NCI-H1105 treated with DMSO at 0.1 percent for 48 hours (cell line): ENCODE measurements around the gene WLS.

ENCODE experiments used
- DNase-seq: peaks from one replicate; lab custom pipeline; 2025; lab: John Stamatoyannopoulos, UW

The WLS gene

DNA sequence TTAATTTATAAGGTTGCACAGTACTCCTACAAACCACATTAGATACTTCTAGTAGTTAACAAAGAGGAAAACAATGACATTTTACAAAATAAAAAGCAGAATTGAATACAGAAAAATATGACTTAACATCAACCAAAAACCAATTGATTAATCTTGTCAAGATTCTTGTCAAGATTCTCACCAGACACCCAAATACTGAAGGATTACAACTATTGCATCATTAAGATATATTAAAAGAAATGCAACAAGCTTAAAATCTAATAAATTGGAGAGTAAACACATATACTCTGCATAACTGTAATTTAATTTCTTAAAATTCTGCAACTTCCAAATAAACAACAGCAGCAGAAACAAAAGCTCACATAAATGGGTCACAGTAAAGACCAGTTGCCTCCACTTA, 4.7 kb downstream of the WLS start:
- no peak for DNase-seq

DNA sequence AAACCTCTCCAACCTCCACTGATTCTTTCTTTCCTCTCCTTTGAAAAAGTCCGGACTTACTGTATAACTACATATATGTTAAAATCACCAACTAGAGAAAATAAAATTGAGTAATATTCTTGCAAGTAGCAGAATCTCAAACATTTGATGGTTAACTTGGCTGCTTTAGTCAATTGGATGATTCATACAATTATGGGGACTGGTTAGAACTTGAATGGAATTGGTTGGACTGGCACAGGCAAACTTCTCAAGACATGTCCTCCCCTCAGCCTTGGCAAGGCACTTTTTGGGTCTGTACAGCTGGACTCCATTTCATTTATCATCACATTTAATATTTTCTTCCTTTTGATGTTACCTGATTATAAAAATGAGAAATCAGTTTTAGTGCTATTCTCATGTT, 6.5 kb downstream of the WLS start:
- DNase-seq, result no peak

DNA sequence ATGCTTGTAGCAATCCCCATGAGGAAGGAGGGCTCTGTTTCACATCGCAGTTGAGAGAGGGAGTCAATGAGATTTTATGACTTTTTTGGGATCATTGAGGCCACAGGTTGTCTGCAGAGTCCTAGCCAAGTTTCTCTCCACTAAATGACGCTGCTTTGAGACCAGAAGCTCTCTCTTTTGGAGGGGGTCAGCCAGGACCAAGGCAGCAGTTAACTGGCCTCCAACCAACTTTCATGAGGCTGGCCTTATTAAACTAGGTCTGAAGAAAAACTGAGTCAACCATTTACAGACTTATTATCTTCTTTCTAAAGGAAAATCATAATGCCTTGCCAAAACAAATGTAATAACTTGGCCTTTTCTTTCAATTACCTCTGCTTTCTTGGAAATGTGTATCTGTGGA, 8.6 kb downstream of the WLS start:
- no peak for DNase-seq

DNA sequence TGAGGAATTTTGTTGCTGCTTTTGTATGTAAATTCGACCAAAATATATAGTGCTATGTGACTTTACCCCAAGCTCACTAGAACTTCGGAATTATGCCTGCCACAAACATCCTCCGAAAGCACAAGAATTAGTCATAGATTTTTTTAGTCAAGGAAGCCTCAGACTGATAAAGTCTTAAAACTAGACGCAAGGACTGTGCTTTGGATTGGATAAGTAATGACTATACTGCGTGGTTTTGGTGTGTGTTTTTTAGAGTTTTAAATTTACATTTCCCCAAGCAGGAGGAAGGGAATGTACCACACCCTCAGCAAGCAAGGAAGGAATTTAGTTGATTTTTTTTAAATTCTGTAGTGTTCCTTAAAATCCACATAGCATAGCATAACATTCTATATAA, 10.3 kb downstream of the WLS start:
- DNase-seq, result no peak

DNA sequence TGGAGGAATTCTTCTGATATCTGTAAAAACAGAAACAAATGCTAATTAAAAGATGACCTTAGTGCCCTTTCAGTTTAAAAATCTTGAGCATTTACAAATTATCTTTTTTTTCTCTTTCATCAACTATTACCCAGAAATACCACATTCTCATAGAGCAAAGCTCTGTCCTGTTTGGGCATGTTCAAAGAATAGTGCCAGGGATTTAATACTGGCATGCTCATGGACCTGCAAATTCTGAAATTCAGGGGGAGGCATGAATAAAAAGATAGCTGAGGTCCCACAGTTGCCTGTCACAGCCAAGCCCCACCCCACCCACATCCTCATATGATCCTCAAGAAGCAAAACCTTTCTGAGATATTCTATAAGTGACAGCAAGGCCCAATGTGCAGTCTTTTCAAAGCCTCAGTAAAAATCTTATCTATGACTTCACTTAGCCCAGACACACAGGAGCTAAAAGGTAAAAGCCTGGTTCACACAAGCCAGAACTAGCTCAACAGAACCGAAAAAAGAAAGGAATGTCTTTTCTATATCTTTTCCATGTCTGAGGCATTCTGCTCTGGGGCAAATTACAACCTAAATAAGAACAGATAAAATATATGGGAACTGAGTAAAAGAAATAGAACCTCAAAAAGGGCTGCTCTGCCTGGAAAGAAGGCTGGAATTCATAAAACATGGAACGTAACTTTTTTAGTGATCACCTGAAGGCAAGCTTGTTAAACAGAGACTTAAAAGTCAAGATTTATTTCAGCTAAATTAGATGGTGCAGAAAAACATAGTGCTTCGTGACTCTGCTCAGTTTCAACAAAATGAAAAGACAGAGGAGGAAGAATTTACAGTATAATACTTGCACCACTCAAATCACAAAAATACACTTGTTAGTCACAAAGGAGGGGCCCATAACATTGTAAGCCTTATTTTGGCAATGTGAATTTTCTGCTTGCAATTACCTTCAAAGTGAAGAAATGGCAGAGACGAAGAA, 11.0 kb downstream of the WLS start:
- DNase-seq, result no peak

DNA sequence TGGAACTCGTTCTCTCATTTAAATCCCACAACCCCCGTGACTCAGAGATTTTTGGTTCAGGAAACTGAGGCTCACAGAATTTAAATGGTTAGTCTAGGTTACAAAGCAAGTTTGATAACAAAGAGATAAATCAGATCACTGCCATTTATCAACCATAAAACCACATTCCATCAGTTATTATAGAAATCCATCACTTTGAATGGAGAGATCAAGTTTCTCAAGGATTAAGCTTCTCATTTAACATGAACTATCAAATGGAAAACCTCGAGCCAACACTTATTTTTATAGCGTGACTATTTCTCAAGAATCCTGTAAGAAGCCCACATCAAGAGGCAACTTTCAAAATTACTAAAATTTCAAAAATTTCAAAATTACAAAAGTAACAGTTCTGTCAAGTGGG, 11.9 kb downstream of the WLS start:
- no peak for DNase-seq

DNA sequence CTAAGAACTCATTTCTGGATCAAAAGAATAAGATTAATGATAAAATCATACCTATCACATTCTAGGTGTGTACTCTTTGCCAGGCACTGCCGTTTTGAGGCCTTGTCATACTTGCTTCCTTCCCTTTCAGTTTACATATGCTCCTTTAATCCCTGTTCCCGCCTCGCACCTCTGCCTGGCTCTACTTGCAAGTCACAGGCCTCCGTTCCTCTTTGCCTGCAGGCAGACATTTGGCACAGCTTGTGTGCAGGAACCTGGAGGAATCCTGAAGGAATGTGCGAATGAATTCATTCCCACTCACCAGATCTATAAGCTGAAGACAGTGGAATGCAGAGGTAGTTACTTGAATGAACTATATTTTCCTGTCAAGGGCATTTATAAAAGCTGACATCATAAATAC, 13.8 kb downstream of the WLS start:
- DNase-seq, result no peak

DNA sequence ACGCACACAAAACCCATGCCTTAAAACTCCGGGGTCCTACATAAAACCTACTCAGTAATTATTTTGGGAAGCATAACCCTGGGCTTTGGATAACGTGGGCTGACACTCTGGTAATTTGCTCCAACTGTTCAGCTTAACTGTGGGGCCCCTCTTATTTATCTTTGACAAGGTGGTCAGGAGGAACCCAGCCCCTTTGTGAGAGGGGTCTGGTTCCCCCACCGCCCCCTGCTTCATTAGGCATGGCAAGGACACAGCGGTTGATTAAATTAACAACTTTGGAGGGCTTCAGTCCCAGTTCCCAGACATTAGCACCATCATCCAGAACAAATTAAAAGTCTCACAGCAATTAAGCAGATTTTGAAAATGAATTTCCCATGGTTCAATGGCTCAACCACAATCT, 14.7 kb downstream of the WLS start:
- DNase-seq, result no peak

DNA sequence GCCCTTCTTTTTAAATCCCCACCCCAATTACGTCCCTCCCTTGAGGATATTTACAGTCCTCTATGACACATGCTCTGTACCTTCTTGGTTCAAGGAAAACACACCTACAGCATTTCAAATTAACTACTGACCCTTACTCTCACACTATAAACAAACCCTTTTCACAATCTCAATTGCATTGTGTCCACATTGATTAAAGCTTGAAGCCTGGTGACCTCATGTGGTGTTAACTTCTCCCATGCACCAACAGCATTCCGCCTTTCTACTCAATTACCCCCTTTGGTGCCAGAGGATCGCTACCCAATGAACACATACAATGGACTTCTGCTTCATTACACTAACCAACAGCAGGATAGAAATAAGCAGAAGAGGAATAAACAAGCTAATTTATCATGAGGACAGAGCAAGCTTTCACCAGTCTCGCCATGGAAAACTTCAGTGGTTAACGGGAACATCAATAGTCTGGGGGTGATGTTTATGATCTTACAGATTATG, 15.2 kb downstream of the WLS start:
- DNase-seq, result no peak

DNA sequence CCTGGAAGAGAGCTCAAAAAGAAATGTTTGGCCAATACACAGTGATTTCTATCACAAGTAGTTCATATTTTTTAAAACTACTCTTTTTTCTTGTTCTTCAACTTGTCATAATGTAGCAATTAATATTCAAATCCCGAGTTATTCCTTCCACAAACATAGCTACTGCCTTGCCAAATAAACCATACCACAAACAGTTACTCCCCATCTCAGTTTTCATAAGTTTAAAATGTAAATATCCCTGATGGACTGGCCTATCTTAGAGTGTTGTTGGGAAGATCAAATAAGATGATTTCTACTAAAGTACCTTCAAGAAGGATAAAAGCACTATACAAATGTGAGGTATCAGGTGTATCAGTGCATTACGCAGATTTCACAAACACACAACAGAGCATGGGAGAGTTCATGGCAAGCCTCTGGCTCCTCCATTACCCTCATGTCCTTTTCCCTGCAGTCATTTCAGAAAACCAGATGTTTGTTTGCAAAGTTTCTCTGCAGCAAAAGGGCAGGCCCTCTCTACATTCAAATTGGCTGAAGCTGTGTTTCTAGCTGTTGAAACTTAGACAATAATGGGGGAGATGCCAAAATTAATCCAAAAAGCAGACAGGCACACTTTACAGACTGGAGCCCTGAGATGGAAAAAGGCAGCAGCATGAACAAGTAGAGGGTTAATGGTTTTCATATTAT, 16.1 kb downstream of the WLS start:
- DNase-seq, result no peak

DNA sequence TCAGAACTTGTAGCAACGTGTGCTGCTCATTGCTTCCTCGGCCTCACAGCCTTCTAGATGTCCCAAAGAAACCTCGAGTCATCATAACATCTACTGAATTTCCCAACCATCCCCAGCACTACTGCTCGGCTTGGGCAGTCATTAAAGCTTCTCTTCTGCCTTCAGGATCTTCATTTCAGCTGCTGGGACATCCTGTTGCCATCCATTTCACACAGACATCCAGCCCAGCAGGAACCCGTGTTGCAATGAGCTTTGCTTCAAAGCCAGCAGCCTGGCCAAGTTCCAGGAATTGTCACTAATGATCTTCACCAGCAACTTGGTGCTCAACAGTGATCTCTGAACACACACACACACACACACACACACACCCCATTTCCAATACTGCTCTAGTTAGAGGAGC, 18.5 kb downstream of the WLS start:
- peak; percentile 25 for DNase-seq

DNA sequence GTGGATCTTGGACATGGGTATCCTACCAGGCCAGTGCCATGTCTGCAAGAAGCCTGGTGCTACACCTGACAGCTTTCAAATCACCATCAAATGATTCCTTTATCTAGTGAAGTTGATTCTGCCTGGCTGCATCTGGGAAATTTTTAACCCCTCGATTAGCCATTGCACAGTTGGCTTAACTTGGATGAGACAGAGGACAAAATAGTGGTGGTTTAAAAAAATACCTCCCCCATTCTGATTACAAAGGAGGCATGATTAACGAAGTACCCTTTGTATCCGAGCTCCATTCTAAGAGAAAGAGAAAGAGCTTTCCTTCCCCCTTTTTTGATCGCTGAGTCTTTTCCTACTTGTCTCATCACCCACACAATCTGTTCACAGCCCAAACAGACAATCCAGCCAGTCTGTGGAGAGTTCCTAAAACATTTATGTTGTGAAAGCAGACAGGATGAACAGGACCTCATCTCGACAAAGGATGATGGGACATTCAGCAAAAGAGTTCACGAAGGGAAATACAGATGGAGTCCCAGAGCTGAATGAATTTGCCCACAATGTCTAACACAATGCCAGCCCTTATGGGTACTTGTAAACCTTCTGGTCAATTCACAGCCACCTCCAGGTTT, 20.5 kb downstream of the WLS start:
- DNase-seq, result no peak

DNA sequence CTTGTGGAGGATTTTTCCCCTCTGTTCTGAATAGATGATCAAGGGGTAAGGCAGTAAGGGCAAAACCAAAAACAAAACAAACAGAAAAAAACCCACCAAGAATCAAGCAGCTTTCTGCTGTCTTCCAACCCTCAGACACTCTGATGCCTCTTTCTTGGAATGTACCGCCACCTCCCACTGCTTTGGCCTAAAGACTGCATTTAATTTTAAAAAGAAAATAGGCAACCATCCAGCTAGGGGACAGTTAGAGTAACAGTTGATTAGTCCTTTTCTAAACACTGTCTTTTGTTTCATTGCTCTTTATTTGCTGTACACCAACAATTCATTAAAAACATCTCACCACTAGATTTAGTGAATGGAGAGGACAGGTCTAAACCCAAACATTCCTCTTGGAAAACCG, 21.5 kb downstream of the WLS start:
- no peak for DNase-seq

DNA sequence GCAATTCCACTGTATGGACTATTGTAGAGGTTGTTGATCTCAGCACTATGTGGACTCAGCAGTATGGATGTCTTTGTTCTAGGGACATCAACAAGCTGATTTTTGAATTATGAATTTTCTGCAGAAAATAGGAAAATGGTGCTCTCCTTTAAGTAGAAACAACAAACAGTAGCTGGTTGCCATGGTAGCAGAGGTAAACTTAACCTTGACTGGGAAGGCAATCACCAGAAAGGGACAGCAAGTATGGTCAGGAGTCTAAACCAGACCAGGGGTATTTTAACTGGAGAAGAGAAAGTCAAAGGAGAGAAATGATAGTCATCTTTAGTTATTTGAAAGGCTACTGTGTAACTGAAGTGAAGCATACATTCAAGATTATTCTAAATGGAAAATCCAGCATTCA, 22.3 kb downstream of the WLS start:
- DNase-seq, result no peak

DNA sequence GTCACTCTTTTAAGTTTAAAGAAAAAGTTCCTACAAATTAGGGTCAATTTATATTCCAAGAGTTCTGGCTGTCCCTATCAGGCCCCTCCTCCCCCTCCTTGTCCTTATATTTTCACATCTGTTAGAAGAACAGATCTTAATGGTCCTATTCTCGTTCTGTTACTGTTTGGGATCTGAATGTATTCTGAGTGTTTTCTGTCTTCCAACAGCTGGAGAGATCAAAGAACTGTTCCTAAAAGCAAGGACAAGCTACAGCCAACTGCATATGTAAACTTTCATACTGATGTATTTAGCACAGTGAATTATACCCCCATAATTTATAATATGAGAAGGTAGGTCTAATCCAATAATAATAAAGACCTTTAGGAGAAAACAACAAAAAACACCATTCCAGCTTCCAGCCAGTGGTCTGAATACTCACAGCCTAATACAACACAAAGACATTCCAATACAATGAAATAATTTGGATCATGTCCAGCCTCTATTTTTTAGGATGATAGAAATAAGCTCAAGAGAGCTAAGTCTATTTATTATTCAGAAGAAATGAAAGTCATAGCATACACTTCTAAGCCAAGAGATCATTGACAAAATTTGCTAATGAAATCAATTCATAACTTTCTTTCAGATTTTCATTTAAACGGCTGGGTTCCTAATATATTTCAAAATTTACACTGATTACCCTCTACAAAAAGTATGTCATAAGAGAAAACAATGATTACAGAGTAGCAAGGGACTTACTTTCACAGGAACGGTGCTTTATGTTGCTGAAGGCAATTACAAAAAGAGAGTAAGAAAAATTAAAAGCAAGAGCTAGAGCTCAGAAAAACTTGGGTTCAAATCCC, 25.3 kb downstream of the WLS start:
- DNase-seq, result no peak

DNA sequence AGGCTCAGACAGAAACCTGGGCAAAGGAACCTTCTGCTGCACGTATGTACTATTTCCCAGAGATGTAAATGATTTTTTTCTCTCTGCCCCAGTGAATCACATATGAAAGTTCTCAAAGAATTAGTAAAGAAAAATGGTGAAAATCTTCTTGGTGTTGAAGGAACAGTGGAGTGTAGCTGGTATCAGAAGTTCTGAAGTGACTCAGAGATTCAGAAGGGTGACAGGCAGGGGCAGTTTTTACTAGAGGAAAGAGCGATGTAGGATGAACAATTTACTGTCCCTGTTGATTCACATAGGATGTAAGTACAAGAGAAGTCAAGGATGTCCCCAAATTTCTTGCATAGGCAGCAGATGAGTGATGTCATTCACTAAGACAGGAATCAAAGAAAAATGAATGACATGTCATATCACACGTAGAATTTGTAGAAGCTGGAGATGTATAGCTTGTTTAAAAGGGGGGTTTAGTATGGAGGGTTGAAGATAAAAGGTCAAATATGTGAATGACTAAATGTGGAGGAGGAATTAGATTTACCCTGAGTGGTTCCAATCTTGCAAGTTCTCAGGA, 26.4 kb downstream of the WLS start:
- DNase-seq, result no peak

DNA sequence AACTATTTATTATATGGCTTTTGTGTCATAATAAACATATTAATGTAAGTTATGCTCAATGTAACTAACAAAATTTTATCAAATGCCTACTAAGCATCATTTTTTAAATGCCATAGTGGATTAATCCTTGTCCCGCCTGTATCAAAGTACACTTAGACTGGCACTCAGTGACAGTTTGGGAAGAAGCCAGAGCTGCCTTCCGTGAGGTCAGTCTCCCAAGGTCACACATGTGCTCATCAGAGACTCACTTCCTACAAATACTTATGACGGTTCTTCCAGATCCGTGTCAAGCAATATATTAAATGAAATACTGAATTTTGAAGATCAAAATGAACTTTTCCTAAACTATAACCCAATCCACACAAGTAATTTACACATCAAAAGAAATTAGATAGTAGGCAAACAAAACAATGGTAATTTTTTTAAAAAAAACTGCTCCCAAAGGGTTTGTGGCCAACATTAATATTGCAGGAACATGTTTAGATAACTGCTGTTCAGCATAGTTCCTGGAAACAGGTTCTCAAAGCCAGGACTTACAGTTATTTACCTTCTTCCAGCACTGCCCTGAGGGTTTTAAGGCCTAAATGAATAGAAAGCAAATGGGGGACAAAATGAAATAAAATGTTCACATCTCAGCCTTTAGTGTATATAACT, 27.2 kb downstream of the WLS start:
- DNase-seq, result no peak

DNA sequence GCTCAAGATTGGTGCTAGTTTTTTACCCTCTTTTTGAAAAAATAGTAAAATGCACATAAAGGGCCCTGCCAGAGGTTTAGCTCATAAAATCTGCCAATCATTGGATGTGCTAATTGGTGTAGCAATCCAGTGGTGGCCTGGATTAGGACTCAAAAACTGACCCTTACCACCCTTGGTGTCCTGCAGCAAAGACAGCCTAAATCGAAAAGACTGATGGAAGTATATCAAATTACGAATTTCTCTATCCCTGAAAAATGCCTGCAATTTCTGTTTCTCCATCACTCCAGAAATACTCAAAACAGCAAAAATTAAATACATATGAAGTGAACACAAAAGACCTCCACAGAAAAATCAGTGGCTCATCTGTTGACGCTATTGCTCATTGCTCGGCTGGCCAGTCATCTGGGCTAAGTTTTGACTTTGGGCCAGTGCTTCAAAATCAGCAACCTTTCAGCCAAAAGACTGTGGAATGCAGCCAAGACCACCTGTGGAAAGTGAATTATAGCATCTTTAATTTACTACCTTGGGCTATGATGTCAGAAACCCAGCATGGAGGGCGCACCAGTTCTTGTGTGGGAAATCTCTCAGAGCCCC, 30.0 kb downstream of the WLS start:
- DNase-seq, result peak; percentile 11

DNA sequence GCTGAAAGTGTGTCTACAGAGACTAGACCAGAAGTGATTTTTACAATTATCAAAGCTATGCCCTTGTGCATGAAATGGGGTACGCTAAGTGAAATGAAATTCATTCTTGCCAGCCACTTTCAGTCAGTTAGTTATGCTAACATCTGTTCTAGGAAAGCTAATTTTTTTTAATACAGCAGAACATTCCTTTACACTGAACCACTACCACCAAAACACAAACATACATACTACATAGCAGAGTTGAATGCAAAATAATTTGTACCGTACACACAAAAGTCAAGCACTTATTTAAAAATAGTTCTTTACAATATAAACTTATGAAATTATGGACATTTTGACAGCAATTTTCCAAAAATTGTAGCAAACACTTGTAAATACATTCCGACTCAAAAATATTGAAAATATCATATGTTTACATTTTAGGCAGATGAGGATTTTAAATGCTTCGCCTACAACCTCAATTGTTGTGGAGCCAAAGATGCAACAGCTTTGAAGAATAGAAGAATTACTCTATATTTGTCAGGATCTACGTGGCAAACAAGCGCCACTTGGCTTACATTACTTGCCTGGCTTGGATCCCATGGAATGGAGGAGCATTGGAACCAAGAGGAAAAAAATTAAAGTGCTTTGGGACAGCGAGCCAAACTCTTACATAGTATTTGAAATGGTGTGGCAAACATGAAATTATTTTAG, 30.6 kb downstream of the WLS start:
- no peak for DNase-seq

DNA sequence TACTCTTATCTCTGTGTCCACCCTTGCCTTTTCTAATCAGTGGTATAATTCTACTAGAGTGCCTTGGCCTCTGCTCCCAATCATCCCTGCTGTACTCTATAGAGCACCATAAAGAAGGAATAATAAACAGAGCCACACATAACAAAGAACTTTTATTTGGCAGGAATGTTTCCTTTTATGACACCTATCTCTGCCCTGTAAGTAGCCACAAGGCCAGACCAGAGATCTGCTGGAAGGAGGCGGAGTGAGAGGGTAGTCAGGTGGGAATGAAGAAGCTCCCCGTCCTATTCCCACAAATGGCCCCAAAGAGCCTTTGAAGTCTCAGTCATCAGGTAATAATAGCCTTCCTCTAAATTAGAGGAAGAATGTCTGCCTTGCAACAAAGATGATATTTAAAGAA, 32.7 kb downstream of the WLS start:
- DNase-seq, result no peak
